UCSD-AML1 (cell line): ENCODE measurements around the gene CAVIN2.

Source experiments
- DNase-seq: peaks from one replicate; lab custom pipeline; 2025; ENCODE audit not compliant: unreplicated experiment; lab: John Stamatoyannopoulos, UW

Gene CAVIN2, protein sequence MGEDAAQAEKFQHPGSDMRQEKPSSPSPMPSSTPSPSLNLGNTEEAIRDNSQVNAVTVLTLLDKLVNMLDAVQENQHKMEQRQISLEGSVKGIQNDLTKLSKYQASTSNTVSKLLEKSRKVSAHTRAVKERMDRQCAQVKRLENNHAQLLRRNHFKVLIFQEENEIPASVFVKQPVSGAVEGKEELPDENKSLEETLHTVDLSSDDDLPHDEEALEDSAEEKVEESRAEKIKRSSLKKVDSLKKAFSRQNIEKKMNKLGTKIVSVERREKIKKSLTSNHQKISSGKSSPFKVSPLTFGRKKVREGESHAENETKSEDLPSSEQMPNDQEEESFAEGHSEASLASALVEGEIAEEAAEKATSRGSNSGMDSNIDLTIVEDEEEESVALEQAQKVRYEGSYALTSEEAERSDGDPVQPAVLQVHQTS

DNA sequence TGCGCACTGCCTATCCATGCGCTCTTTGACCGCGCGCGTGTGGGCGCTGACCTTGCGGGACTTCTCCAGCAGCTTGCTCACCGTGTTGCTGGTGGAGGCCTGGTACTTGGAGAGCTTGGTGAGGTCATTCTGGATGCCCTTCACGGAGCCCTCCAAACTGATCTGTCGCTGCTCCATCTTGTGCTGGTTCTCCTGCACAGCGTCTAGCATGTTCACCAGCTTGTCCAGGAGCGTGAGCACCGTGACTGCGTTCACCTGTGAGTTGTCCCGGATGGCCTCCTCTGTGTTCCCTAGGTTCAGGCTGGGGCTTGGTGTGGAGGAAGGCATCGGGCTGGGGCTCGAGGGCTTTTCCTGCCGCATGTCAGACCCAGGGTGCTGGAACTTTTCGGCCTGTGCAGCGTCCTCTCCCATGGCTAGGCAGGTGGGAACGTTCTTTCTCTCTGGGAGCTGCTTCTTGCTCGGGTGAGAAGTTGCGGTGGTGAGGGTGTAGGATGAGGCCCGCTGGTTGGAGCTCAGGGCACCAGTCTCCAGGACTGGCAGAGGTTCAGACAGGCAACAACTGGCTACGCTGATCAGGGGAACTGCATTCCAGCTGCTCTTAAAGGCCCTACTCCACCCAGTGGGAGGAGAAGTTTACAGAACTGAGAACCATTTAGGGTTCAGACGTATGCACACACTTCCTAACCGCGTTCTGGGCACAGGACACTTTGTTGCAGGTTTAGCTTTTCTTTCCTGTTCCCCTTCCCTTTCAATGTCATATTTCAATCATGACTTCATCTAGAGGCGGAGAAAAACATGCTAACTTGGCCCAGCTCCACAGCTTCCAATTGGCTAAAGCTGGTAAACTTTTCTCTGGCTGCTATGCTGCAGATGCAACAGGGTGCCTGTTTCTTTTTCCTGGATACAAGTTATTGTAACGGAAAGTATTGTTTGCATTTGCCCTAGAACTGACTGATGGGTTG, at the start of gene CAVIN2:
TSS of gene CAVIN2 (minus strand) at position 574 of the 962 bp plus-strand sequence. CDS start at position 411, 163 bp downstream.
- DNase-seq, result peak; percentile 70

DNA sequence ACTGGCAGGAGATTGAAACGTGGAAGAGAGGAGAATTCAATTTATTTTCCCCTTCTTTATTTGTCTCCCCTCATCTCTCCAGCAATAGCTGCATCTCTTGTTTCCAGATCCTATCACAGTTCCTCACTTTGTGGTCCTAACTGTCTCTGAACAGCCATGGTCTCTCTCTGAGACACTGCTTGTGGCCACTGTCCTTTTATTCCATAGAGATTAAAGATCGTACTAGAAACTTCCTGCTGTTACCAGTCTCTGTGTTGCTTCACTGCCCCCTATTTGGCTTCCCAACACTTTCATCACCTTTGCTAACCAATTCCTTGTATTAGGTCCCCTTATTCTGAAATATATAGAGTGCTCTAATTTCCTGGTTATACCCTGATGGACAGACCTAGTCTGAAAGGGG, 48.9 kb upstream of the CAVIN2 start:
- DNase-seq, result no peak

DNA sequence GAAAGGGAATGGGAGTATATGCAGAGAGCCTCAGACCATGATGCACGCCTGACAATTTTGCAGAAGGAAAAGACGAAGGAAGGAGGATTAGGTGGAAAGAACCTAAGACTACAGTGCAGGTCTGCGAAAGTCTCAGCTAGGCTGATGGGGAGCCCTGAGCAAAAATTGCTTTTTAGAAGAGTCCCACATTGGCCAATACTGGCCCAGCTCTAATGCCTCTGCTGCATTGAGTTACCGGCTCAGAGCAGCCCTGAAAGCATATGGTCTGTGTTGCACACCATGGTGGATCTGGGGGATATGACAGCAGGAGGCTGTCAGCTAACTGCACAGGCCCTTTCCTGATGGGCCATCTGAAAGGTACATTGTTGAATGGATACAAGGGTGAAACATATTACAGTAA, 48.3 kb upstream of the CAVIN2 start:
- no peak for DNase-seq

DNA sequence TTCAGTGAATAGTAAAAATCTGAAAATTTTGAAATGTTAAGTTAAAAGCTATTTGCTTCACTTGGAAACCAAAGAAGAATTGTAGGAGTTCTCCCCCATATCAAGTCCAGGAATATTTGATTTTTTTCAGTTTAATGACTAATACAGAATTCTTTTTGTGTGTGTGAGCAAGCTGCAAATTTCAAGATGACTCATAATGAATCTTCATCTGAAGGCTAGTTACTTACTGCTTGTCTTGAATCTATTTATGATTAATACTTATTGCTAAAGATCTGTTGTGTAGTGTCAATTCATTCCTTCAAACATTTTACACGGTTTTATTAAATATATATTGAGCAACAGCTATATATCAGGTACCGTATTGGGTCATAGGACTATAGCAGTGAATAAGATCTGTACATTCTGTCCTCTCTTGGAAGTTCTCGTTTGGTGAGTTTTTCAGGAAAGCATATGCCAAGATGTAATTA, 47.8 kb upstream of the CAVIN2 start:
- no peak for DNase-seq

DNA sequence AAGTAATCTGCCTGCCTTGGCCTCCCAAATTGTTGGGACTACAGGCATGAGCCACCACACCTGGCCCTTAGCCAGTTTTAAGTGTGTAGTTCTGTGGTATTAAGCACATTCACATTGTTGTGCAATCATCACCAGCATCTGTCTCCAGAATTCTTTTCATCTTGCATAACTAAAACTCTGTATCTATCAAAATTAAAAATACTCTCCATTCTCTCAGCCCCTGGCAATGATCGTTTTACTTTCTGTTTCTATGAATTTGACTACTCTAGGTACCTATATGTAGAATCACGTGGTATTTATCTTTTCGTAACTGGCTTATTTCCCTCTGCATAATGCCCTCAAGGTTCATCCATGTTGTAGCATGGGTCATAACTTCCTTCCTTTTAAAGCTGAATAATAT, 45.5 kb upstream of the CAVIN2 start:
- DNase-seq, result no peak

DNA sequence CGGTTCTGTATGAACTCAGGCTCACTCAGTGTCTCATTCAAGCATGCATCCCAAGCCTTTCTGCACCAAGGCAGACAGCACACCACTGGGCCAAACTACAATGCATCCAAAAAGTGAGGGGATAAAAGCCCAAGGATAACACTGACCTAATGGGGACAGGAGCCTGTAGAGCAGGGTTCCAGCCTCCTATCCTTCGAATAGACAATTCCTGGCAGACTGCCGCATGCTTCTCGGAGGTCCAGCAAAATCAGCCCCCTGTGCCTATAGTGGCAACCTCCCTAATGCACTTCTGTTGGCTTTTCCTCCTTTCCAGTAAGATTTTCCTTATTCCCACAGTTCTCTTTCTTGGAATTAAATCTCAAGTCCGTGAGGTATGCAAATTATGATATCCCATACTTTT, 44.8 kb upstream of the CAVIN2 start:
- no peak for DNase-seq

DNA sequence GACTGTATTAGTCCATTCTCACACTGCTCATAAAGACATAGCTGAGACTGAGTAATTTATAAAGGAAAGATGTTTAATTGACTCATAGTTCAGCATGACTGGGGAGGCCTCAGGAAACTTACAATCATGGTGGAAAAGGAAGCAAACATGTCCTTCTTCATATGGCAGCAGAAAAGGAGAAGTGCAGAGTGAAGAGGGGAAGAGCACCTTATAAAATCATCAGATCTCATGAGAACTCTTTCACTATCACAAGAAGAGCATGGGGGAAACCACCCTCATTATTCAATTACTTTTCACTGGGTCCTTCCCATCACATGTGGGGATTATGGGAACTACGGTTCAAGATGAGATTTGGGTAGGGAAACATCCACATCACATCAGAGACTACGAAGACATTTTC, 43.0 kb upstream of the CAVIN2 start:
- no peak for DNase-seq

DNA sequence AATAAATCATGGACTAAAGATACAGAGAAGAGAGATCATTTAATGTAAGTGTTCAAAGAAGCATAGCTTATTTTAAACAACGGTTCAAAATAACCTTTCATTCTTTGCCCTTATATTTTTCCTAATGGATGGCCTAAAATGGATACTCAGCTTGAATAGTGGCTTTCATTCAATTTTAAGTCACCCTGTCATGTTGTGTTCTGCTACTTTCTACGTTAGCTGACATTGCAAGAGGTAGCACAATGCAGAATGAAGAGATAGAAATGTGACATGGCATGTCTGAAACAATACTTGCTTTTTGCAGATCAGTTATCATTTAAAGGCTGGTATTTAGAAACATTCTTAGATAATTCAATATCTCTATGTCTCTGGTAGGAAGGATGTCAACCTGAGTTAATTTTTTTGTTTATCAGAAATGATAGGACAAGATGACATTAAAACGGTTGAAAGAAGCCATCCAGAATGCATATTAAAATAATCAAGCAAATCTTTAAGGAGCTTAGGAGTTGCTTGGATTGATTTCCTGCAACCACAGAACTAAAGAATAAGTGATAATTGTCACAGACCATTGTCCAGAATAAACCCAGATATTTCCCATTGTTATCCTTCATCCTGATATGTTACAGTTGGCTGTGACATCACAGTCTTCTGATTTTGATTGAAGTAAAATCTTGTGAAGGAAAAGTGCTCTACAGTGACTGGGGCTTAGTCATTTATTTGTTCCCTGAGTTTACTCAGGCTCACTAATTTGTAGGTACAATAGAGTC, 41.7 kb upstream of the CAVIN2 start:
- no peak for DNase-seq

DNA sequence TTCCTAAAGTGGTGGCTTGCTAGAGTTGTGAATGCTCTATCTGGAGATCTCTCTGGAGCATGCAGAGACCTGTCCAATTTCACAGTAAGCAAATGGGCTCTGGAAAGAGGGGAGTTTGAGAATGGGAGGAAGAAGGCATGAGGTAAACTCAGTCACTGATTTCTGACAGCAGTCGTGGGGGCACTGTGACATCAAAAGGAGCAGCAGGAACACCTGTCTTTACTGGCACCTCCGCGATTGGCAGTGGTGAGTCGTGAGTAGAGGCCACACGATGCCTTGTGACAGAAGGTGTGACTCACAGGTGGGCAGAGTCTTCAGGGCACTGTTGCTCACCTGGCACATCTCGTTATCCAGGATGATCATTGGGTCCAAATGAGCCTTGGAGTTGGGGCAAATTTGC, 38.8 kb upstream of the CAVIN2 start:
- DNase-seq, result no peak

DNA sequence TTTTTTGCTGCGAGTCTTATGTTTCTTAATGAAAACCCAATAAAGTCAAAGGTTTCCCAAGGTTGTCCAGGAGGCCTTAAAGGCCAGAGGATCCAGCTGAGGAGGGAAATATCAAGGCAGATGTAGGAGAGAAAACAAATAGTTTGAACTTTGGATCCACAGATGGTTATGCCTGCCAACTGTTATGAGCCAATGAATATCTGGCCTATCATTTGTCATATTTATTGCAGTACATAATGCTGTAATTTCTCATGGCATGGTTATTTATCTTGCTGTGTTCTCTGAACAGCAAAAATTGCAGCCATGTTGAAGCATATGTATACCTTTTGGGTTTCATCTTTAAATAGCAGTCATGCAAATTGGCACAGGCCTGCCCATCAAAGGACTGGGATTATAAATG, 38.2 kb upstream of the CAVIN2 start:
- DNase-seq, result no peak

DNA sequence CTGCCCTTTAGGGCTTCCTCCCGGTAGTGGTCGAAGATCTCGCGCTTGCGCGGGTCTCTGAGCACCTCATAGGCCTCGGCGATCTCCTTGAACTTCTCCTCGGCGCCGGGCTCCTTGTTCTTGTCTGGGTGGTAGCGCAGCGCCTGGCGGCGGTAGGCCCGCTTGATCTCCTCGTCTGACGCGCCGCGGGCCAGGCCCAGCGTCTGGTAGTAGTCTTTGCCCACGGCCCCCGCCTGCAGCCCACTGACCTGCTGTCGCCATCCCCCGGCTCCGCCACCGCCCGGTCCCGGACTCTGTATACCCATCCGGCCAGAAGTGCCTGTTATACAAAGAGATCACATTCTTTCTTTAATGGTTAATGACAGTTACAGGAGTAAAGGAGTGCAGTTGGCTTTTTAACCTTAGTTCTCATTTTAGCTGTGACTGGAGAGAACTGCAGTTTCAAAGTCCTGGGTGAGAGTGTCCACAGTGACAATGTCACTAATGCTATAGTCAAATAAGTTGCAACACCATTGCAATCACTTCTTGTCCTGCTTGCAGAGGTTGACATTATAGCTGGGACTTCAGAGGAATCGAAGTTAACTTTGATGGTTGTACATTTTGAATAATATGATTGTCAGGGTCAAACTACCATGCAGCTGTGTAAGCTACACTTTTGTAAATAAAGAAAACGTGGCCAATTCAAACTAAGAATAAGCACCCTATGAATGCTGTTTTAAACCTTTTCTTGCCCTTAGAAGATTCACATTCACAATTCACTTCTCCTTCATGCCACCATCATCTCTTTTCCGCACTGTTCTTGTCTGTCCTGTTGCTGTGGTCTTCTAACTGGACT, 35.3 kb upstream of the CAVIN2 start:
- no peak for DNase-seq

DNA sequence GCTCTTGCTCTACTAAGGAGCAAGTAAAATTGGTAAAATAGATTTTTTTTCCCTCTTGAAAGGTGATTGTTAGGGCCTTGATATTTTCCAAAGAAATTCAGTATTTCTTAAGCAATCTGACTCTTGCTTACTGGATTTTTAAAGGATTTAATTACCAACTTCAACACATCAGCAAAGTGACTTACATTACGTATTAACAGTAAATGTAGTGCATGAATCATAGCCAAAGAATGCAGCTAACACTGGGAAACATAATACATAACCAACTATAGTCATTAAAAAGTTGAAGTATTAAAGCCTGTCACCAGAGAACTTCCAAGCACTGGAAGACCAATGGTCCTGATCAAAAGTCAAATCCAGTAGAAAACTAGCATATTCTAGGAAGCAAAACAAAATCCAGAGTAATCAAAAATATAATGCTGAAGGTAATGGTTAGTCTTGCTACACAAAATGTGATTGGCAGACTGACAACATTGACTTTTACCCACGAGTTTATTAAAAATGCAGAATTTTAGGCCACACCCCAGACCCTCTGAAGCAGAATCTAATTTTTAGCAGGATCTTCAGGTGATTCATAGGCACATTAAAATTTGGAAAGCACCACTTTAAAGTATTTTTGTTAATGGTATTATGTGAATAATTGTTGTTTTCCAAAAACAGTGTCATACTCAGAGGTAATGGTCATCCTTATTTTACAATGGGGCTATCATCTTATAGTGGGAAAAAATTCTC, 31.8 kb upstream of the CAVIN2 start:
- DNase-seq, result no peak

DNA sequence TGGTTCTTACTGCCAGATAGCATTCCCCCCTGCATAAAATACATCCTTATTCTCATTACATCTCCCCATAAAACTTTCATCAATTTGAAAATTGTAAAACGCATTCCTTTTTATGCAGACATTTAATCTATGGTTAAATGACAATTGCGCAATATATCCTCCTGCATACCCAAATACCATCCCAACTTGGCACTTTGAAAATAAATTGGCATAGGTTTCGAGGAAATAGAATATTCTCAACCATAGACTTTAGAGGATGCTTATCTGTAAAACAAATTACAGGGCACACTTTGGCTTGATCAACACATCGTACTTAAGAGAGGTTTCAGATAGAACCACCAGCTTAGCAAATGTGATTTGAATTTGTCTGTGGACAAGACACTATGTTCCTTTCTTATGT, 31.0 kb upstream of the CAVIN2 start:
- DNase-seq, result no peak

DNA sequence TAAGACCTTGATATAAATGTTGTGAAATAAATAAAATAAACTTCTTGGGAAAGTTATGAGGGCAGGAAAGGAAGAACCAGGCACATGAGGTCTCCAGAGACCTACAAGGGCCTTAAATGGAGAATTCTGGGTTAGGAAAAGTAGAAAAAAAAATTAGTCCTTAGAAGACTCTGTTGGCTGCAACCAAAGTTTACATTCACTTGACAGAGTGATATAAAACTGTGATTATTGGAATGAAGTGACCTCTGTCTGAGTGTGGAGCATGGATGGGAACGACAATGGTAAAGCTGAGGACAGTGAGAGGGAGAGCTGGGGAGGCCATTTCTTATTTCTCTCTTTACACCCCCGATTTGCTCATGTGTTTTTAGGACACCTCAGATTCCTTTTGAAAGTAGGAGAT, 29.0 kb upstream of the CAVIN2 start:
- DNase-seq, result no peak

DNA sequence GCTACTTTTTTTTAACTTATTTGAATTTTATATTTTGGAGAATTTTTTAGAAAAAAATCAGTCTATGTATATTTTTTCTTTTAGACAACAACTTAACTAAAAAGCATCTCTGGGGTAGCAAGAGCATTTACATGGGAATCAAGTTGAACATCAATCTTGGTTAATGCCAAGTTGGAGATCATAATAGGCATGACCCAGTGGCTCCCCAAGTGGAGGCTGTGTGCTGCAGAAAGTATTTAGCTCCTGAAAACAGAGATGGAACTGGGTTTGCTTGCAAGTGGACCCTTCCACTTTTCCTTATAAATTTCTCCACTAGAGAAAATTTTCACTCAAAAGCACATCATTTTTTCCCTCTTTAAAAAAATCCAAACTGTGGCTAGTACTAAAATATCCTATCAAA, 23.9 kb upstream of the CAVIN2 start:
- no peak for DNase-seq

DNA sequence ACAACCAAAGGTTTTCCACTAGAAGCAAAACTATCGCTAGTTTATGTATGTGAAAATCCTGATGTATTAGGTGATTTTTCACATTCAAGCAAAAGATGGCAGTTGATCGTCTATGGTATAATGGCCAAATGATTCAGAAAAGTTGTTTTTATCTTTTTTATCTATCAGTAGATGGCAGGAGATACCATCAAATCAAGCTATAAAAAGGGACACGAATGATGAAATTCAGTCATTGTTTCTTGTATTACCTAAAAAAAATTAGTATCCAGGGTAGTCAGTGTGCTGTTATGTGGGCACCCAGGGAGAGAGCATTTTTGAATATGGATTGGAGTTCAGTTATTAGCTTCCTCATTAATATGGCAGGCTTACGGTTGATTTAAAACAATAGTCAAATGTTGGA, 22.9 kb upstream of the CAVIN2 start:
- DNase-seq, result no peak

DNA sequence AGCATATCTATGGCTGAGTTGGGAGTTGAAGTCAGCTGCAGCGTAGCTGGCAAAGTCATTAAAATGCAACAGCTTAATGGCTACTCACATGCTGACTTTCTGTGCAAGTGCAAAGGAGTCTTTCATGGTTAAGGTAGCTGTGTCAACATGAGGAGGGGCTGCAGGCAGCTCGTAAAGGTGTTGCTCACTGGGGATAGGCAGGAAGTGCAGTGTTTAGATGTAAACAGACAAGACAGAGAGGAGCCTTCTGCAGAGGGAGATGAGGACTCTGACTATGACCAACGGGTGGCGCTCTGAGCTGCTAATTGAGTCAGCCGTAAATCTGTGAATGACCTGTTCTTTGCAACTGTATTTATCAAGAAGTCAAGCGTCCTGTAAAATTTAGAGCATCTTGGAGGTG, 22.3 kb upstream of the CAVIN2 start:
- DNase-seq, result peak; percentile 27

DNA sequence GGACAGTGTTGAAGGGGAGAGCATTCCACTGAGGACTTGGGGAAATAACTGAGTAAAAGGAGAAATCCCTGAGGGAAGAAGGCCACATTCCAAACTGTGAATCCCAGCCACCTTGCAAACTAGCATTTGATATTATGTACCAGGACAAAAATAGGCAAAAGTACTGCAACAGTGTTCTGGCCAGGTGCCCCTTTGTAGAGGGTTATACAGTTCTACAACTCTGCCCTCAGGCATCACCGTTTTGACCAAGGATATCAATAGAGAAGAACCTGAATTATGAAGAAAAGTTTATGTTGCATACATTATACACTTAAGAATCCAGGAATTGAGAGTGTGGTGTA, 20.6 kb upstream of the CAVIN2 start:
- DNase-seq, result no peak

DNA sequence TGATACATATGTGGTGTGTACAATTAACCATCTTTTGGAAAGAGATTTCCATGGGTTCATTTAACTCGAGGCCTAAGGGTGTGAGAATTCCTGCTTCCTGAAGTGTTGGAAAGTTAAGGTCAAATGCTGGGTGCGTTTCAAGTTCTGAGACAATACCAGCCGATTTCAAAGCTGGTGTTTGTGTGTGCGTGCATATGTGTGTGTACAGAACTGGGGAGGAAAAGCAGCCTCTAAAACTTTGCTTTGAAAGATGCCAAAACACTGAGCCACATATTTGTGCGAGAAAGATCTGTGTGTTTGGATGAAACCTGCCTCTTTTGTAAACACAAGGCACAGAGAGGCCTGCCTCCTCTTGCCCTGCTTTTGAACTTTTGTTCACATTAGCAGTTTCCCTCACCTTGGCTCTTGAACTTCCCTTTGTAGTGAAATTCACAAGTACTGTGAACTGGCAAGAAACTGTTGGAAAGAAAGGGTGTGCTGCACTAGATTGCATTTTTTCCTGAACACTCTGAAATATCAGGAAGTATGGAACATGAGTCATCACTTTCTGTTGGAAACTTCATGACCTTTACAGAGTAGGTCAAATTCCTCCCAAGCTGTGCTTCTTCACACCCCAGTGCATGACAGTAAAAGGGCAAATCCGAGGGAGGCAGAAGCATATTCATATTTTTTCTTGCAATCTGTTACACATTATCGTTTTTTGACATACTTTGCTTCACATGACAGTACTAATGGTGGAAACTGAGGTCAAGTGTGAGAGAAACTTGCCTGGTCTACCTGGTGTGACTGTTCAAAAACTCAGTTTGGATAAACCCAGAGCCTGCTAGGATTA, 20.0 kb upstream of the CAVIN2 start:
- DNase-seq, result no peak
